GM19467 (cell line): ENCODE results near the gene WNT2.
"Not testable (repeated sequence)": the region's sequence is repeated elsewhere in the genome, so short reads cannot be mapped to it uniquely, and the experiment has no call there.

Experiments
- ATAC-seq: cut with Tn5 transposase; IDR thresholded peaks from one replicate; pipeline ENCODE4 v1.9.1; 2021; ENCODE audit warnings: mild to moderate bottlenecking, moderate library complexity; ENCODE audit not compliant: unreplicated experiment

WNT2 gene

DNA sequence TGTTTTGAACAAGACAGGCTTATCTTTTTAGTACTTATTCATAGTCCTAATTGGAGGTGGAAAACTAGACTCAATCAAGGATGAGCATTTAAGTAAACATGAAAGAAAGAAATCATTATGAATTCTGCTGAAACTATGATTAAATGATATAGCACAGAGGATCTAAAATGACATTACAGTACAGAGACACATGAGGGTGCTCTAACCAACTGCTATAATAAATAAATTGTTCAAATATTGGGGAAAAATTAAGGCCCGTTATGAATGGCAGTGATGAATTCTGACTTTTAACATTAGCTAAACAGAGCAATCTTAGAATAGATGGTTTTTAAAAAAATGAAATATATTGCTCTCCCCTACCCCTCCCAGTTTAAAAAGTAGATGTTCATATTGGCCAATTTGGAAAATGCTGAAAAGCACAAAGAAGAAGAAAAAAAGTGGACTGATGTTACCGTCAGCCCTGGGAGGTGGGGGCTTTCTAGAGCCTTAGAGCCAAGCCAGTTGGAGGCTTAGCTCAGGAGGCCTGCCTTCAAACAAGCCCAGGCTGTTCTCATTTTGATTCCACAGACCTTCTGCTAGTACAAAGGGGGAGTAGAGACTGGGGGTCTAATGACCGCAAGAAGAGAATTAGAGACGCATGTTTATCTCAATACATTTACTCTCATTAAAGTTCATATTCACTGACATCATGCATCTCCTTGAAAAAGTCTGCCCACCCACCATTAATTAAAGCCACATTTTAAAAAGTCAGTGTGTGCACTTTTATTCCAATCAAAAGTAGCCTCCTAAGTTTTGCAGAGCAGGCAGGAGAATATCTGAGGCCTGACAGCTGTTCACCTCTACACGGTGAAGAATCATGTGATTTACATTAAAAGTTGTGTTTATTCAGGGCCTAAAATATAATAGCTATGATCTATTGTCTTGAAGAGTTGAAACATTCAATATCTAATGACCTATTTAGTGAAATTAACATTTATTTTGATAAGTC is 10.0 kb downstream of the WNT2 start:
- no peak for ATAC-seq

DNA sequence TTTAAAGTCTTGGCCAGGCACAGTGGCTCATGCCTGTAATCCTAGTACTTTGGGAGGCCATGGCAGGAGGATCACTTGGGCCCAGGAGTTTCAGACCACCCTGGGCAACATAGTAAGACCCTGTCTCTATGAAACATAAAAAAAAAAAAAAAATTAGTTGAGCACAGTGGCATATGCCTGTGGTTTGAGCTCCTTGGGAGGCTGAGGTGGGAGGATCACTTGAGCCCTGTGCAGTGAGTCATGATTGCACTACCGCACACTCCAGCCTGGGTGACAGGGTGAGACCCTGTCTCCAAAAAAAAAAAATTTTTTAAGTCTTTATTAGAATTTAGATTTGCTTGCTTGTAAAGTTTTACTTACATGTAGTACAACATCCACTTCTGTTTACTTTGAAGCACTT is 14.0 kb downstream of the WNT2 start:
- no peak for ATAC-seq

DNA sequence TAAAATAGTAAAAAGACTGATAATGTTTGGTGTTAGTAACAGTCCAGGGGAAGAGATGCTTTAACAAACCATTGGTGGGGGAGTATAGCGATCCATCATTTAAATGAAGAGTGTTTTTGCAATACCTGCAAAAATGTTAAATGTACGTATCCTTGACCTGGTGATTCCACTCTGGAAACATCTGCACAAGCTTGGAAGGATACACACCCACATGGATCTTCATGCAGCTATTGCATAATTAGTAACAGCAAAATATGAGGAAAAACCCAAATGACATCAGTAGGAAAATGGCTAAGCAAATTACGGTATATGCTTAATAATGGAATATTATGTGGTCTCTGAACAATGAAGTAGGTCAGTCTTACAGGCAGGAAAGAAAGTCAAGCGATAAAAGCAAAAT is 20.5 kb downstream of the WNT2 start:
- ATAC-seq, result no peak

DNA sequence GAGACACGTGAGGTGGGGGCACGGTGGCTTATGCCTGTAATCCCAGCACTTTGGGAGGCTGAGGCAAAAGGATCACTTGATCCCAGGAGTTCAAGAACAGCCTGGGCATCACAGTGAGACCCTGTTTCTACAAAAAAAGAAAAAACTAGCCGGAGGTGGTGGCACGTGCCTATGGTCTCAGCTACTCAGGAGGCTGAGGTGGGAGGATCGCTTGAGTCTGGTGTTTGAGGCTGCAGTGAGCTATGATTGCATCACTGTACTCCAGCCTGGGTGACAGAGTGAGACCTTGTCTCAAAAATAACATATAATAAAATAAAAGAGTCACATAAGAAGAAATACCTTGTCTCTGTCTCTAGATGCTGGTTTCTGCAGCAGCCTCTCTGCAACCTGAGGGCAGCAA is 22.4 kb downstream of the WNT2 start:
- ATAC-seq, result not testable (repeated sequence)

DNA sequence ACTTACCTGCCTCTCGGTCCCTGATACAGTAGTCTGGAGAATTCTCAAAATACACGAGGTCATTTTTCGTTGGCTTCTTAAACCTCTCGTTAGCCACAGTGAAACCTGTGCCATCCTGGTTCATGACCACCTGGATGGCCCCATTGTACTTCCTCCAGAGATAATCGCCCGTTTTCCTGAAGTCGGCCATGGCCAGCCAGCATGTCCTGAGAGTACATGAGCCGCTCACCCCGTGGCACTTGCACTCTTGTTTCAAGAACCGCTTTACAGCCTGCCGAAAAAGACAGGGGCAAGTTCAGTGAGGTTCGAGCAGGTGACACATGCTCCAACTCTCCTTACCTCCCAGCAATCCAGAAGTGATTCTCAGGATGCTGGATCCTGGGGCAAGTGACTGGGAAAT is 25.3 kb downstream of the WNT2 start:
- no peak for ATAC-seq

DNA sequence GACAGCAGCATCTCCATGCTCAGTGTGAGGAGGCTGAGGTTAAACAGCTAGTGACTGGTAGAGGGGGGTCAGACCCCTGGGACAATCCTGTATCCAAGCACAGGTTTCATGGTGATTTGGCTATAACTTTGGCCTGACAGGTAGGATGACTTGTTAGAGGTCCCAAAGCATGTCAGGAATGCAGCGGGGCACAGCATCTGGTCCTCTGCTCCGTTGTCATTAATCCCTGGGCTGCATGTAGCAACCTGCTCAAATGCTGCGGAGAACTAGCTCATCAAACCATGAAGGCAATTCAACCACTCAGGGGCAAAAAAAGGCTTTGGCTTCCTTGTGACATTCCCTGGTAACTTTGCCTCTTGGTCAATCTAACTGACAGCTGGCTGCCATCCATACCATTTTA is 26.8 kb downstream of the WNT2 start:
- ATAC-seq, result no peak

DNA sequence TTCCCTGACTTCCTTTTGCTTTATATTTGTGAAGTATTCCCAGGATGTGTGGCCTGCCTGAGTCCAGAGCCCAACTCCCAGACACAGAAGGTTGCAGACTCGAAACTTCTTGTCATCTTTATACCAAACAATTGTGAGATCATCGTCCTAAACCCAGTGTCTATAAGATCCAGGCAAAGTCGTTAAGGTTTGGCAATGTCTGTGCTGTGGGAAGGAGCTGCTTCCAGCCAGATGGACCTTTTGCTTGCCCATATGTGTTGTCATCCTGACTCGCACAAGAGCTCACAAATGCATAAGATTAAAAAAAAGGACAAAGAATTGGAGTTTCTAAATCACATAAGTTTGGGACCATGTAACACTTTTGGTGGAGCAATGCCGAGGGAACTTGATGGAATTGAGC is 37.0 kb downstream of the WNT2 start:
- ATAC-seq, result no peak

DNA sequence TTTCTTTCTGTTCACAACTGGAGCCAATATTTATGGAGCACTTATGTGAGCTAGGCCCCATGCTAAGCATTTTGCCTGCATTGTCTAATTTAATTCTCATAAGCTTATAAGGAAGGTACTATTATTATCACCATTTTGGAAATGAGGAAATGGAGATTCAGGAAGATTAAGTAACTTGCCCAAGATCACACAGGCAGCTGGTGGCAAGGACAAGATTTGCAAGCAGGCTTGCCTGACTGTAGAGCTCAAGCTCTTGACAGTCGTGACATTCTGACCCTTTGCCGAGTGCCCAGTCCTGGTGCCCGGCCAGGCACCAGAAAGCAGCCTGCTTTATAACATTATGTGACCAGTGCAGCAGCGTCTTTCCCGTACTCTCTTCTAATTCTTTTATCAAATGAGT is 38.2 kb downstream of the WNT2 start:
- no peak for ATAC-seq

DNA sequence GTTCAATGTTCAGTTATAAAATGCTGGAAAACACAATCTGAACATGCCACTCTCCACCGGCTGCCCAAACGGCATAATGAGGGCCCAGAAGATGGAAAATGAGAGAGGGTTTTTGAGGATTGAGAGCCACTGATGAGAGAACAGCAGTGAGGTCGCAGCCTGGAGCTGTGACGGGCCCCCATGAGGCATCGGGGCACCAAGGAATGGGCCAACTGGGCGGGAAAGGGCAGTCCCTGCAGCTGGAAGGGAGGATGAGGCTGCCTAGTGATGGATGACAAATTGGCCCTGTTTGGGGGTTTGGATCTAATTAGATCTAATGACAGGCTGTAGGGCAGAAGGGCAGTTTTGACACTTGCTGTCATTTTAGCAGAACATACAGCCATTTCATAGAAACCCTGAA is 39.1 kb downstream of the WNT2 start:
- ATAC-seq, result no peak

DNA sequence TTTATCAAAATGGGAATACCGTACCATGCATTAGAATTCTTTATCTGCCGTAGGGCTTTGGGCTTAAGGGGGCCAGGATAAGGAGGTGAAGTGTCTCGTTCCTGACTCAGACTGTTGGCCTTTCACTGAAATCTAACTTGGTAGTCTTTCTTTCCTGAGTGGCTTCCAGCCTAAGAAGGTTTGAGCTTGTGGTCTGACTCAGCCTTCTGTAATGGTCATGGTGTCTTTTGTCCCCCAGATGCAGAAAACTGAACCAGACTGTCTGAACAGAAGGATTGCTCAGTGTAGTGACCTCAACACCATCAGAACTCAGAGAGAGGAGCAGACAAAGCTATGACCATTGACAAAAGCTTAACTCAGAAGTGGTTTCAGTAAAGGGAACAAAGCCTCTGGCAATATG is 39.5 kb downstream of the WNT2 start:
- ATAC-seq, result no peak

DNA sequence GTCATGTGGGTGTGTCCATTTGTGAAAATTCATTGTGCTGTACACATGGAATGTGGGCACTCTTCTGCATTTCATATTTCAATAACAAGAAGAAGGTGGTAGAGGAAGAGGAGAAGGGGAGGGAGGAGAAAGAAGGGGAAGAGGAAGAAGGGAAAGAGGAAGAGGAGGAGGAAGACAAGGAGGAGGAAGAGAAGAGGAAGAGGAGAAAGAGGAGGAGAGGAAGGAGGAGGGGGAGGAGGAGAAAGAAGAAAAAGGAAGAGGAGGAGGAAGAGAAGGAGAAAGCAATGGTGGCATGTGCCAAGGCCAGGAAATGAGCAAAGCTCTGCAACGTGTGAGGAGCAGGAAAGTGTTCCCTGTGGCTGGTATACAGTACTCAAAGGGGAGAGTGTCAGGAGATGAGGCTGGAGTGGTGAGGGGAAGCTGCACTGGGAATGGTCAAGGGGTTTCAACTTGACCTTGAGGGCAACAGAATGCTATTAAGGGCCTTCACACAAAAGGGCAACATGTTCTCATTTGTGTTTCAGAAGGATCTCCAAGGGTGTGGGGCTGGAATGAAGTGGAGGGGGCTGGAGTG is 40.5 kb downstream of the WNT2 start:
- no peak for ATAC-seq

DNA sequence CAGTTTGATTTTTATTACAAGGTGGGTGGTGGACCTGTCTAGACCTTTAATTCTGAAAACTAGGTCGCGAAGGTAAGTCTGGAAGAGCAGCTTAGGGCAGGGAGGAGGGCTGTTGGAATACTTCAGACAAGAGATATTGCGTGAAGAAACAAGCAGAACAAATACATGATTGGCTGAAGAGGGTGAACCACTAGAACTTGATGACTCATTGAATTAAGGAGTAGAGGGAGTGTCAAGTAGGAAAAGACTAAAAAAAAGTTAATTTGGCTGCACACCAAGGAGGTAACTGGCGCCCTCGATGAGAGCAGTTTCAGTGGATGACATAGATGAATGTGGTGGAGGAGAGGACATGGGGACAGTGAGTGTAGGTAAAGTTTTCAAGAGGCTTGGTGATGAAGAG is 41.3 kb downstream of the WNT2 start:
- ATAC-seq, result no peak

DNA sequence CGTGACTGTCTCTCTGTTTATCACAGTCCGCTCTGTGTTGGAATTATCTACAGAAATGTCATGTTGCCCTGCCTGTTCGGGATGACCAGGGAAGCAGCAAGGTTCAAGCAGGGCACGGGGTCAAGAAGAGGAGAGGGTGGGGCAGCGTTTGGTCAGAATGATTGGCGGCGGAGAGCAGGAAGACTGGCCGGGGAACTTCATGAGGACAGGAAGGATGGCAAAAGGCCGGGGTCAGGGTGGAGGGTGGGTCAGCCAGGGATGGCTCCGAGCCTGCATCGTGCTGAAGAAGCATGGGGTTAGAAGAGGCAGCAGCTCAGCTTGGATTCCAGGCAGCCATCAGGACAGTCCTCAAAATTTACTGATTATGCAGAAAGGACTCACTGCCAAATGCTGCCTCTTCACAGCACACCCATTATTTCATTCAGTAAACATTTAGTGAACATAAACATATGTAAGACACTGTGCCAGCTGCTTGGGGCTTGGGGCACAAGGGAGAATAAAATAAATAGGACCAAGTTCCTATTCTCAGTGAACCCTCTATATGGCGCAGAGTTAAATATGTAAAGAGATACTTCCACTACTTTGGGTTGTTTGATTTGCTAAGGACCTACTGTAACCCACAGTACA is 42.8 kb downstream of the WNT2 start:
- ATAC-seq, result no peak

DNA sequence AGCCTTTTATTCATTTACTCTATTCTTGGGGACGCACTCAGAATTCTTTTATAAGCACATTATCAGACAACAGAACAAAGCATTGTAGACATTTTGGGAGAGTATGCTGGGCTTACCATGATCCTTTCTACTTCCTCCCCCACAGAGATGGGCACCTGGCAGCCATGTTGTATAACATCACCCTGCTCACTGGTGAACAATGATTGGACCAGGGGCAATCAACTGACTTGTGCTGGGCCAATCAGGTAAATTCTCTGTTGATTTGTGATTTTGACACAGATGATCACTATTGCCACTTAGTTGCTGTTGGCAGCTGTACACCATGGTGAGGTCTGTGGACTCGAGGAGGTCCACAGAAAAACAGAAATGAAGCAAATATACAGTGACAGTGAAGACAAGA is 43.7 kb downstream of the WNT2 start:
- no peak for ATAC-seq

DNA sequence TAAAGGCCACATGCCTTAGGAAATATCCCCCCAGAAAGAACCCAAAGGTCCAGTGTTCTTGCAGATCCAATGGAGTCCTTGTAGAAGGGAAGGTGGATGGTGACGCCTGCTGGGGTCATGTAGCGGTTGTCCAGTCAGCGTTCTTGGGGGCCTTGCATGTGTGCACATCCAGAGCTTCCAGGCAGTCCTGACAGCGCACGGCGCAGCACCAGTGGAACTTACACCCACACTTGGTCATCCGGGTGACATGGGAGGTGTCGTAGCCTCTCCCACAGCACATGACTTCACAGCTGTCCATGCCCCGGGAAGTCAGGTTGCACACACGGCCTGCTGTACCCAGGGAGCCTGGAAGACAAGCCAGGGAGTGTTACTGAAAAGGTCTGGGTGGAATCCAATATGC is 44.8 kb downstream of the WNT2 start:
- no peak for ATAC-seq

DNA sequence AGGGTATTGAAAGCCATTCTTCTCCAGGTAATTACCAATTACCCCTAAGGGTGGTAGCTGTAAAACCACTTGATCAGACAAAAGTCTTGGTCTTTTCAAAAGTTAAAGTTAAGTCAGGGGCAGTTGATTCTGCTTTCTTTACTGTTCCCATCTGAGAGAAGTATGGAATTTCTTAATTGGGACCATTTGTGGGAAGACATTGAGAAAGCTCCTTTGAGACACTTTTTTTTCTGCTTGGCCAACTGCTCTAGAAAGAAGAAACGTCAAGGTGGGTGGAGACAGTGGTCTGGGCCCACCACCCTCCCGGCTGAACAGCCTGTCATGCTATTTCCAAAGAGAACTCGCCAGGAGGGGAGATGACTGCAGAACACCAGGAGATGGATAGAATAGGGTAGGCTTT is 45.3 kb downstream of the WNT2 start:
- ATAC-seq, result no peak

DNA sequence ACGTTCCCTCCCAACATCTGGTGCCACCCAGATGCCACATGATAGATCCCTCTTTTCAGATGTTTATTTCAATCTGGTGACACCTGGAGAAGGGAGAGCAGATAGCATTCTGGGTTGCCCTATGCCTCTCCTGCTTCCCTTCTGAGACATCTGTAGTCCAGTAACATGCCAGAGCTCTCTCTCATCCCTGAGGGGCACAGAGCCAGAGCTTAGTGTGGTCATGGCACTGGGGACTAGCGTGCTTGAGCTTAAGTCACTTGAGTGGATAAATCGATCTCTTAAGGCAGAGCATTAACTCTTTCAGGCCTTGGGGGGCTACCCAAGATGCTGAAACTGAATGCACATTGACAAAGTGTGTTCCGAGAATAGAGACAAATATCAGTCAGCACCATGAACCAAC is 47.9 kb downstream of the WNT2 start:
- no peak for ATAC-seq

DNA sequence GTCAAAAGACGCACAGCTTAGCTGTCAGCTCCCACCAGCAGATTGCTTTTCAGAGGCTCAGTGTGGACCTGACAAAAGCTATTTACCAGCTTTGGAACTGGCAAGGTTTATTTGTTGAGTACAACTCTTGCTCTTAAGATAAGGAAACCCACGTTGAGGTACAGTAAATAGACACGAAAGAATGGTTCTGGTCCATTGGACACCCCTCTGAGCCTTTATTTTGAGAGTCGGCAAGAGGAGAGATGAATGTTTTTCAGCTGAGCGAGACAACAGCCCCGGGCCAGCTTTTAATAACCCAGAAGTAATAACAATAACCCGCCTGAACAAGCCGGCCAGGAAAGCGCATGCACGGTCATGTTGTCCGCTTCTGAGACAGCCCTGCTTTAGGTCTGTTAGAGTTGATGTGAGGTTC is 49.0 kb downstream of the WNT2 start:
- ATAC-seq, result no peak

DNA sequence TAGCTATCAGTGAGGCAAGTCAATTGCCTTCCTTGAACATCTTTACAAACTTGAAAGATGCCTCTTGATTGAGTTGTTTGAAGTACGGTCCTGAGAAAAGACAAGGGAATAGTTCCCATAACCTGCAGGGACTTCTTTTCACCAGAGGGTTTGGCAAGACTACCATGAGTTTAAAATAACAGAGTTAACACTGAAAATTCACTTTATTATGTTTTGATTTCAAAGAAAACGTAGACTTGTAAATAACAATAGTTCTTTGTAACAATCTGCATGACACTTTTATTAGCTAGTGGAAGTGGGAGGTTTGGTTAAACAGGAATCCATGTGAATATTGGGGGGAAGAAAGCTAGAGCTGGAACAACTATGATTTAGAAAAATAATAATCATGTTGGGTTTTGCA is 49.5 kb downstream of the WNT2 start:
- no peak for ATAC-seq

DNA sequence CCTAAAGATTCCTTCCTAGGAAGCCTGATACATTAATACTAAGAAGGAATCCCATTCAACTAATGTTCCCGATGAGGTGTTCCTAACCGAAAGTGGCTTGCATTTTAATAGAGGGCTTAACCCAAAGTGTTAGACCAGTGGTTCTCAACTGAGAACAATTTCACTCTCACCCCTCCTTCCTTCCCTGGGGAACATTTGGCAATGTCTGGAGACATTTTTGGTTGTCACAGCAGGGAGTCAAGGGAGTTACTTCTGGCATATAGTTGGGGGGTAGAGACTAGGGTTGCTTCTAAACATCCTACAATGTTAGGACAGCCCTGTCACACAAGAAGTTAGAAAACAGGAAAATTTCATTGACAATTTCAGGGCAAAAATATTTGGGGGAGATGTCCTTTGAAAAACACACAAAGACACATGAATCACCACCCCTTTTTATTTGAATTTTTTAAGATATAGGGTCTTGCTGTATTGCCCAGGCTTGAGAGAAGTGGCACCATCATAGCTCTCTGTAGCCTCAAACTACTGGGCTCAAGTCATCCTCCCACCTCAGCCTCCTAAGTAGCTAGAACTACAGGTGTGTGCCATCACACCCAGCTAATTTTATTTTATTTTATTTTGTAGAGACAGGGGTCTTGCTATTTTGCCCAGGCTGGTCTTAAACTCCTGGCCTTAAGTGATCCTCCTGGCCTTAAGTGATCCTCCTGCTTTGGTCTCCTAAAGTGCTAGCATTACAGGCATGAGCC is 50.7 kb downstream of the WNT2 start:
- ATAC-seq, result no peak

DNA sequence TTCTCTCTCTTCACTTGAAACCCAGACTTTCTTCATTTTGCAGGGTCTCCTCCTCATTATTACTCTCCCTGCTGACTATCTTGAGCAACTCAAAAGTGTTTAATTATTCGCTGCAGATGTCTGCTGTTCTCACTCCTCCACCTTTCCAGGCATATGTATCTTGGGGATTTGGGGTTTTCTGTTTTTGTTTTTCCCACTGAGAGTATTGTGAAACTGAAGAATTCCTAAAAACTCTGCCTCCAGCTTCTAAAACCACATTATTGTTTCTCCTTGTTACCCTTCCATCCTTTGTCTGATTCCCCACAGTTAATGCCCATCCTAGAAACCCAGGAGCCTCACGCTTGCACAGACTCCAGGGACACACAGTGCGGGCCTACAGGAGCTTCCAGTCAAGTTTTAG is 51.3 kb downstream of the WNT2 start:
- no peak for ATAC-seq
